Tibial artery (tissue), 4 donors: ENCODE measurements around the gene GJD2.

ENCODE experiments used
- DNase-seq, 2 donors: peaks; one replicate each; pipeline ENCODE4 v3.0.0-alpha.2; 2019
- H3K27ac ChIP-seq, 2 donors: fragments of 200-600 bp; sonication (generic) in 1 of 2; 1 replicate in 1 of 2; 2 replicates in 1 of 2; pipeline ENCODE4 v1.5.1; 2018 to 2019; ENCODE audit warnings: mild to moderate bottlenecking in 1 of 2
- H3K27me3 ChIP-seq, 2 donors: fragments of 200-600 bp; sonication (generic) in 1 of 2; one replicate each; pipeline versions ENCODE4 v1.5.1 to v1.6.0; 2016 to 2019
- H3K36me3 ChIP-seq, 3 donors: fragments of 200-600 bp; sonication (generic) in 2 of 3; one replicate each; pipeline ENCODE4 v1.5.1; 2016 to 2019; ENCODE audit warnings: mild to moderate bottlenecking in 2 of 3
- H3K4me1 ChIP-seq, 4 donors: fragments of 200-600 bp; sonication (generic) in 2 of 4; 1 replicate in 3 of 4; 2 replicates in 1 of 4; pipeline ENCODE4 v1.5.1; 2016 to 2019
- H3K4me3 ChIP-seq, 2 donors: fragments of 200-600 bp; sonication (generic) in 1 of 2; 1 replicate in 1 of 2; 2 replicates in 1 of 2; pipeline ENCODE4 v1.5.1; 2018 to 2019; ENCODE audit warnings: mild to moderate bottlenecking in 2 of 2
- H3K9me3 ChIP-seq, 3 donors: fragments of 200-600 bp; sonication (generic) in 1 of 3; one replicate each; pipeline ENCODE4 v1.5.1; 2016 to 2019
- intact Hi-C: fragments of 100-400 bp; cut with DNase I; formaldehyde crosslinking; loops from one replicate; pipeline ENCODE4 v1.15.0; 2023; ENCODE audit warnings: low total_unique reads
- TF ChIP-seq, protein P1 (sequence below), 2 experiments: fragments of 200-600 bp in 1 of 2; fragments of 450-650 bp in 1 of 2; IDR thresholded peaks; one replicate each; pipeline ENCODE4 v1.5.1; 2017 to 2019; ENCODE audit warnings: antibody characterized with exemption in 2 of 2, mild to moderate bottlenecking in 1 of 2, moderate library complexity in 1 of 2

Gene GJD2

DNA sequence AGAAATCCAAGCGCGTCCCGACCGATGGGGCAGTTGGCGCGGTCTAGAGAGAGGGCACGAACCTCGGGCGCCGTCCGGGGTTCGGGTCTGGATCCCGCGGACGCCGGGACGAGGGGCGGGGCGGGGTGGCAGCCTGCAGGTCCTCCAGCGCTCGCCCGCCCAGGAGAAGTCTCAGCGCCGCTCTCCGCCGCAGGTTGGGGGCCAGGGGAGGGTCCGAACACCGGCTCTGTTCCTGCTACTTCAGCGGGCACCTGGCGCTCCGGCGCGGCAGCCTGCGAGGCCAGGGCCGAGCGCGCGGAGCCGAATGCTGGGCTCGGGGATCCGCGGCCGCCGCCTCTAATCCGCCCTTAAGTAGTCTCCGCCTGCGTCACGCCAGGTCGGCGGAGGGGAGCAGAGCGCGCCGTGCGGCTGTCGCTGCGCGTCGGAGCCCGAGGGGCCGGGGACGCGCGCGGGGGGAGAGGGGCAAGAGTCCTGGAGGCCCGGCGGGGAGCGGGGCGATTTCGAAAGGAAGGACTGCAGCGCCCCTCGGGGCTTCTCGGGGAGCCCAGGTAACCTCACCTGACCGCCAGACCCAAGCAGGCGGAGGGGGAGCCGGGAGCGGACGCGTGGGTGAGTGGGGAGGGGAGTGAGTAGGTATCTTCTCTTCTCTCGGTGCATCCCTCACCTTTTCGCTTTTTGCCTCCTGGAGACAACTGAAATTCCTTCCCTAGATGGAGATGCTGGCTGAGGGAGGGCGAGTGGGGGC lies at the start of gene GJD2:
Gene GJD2 (minus strand): TSS at position 325 of the 745 bp plus-strand sequence. CDS start 510 bp downstream, outside the sequence.
- intact Hi-C loops, result no loop called here
- H3K4me3 ChIP-seq, result peak within 1 kb of the TSS; percentile 2 to 36
- H3K4me1 ChIP-seq, result peaks cover 0 to 16% (median 8%) of the 10 kb centered on the region in 4 donors
- no peak within 1 kb of the TSS for H3K27ac ChIP-seq
- TF ChIP-seq, protein P1, sequence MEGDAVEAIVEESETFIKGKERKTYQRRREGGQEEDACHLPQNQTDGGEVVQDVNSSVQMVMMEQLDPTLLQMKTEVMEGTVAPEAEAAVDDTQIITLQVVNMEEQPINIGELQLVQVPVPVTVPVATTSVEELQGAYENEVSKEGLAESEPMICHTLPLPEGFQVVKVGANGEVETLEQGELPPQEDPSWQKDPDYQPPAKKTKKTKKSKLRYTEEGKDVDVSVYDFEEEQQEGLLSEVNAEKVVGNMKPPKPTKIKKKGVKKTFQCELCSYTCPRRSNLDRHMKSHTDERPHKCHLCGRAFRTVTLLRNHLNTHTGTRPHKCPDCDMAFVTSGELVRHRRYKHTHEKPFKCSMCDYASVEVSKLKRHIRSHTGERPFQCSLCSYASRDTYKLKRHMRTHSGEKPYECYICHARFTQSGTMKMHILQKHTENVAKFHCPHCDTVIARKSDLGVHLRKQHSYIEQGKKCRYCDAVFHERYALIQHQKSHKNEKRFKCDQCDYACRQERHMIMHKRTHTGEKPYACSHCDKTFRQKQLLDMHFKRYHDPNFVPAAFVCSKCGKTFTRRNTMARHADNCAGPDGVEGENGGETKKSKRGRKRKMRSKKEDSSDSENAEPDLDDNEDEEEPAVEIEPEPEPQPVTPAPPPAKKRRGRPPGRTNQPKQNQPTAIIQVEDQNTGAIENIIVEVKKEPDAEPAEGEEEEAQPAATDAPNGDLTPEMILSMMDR (IDR thresholded peaks at IDR 0.05), result no peak
- H3K36me3 ChIP-seq, result no peaks in the 10 kb centered on the region
- no peak for DNase-seq
- no peaks in the 10 kb centered on the region for H3K9me3 ChIP-seq
- H3K27me3 ChIP-seq, result peaks cover 0 to 51% of the 10 kb centered on the region in 2 donors

DNA sequence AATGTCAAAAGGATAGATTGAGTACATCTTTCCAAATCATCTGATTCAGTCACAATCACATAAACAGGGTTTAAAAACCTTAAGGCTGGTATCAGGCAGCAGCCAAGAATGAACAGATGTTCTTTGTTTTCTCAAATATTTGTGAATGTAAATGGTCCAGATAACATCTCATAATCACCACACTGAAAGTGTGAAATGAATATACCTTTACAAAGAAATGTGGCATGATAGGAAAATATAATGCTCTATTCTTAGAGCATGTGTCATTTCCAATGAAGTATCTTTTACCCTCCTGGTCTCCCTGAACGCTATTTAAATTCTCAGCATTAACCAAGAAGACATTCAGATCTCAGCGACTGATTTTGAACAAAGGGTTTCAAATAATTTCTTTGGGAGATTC lies 49.3 kb upstream of the GJD2 start:
- intact Hi-C loops, result no loop called here
- Histone ChIP-seq H3K36me3 (no peaks in the 10 kb centered on the region), H3K27ac (no peak overlapping the region), H3K4me1 (peaks cover 0 to 20% (median 7%) of the 10 kb centered on the region in 4 donors), H3K9me3 (no peaks in the 10 kb centered on the region), H3K4me3 (no peak overlapping the region), H3K27me3 (no peaks in the 10 kb centered on the region)
- DNase-seq, result no peak
- TF ChIP-seq, protein P1 (IDR thresholded peaks at IDR 0.05), result no peak

DNA sequence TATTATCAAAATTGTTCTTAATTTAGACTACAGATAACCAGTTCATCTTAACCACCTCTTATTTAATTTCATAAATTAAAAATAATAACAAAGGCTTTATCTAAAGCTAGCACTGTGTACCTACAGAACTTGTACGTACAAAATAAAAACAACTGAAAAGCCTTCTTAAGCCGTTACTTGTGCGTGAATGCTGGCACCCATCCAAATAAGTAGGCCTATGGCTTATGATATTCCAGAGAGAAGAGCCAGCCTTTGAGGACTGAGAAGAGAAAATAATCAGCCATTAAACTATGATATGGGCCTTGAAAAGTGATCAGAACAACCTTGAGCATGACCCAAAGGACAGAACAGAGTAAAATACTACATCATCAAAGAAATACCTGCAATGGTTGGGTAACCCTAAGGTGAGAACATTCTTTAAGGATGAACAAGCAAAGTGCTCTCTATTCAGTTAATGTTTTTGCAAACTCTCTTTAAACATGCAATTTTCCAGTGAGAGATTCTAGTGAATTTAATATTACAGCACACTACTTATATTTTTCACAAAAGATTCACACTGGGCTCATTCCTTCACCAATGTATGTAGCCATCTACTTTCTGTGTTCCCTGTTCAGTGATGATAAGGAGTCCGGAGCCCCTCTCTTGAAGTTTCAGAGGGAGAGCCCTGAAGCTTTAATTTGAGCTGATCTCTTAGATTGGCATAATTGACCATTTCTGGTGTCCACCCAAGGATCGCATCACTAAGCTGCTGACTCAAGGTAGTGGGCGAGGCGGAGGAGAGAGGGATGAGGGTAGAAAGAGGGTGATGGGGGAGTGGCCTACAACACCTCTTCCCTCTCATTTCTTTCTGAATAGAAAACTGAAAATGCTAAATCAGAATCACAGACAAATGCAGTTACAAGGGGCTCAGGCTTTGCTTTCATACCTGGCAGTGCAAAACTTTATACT lies 48.3 kb upstream of the GJD2 start:
- Histone ChIP-seq H3K9me3 (no peaks in the 10 kb centered on the region), H3K4me1 (peaks cover 0 to 30% (median 11%) of the 10 kb centered on the region in 4 donors), H3K36me3 (no peaks in the 10 kb centered on the region), H3K27me3 (no peaks in the 10 kb centered on the region), H3K27ac (no peak overlapping the region), H3K4me3 (no peak overlapping the region)
- DNase-seq, result no peak
- intact Hi-C loops, result no loop called here
- TF ChIP-seq, protein P1 (IDR thresholded peaks at IDR 0.05), result no peak

DNA sequence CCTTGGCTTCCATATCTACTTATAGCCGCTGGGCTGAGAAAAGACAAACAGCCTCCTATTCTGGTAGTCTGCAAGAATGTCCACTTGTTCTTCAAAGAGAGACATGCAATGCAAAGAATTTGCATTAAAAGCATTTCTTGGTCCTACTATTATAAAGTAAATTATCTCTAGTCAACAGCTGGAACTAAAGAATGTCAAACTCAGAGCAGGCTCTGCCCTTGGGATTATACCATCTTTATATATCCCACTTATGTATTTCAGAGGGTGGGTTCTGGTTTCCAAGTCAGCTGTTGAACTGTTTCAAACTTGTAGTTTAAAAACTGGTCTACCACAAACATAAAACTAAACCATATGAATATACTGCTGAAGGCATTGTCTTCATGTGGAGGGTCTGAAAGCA lies 47.6 kb upstream of the GJD2 start:
- Histone ChIP-seq H3K27me3 (no peaks in the 10 kb centered on the region), H3K4me1 (peaks cover 0 to 30% (median 11%) of the 10 kb centered on the region in 4 donors), H3K36me3 (no peaks in the 10 kb centered on the region), H3K27ac (no peak overlapping the region), H3K4me3 (no peak overlapping the region), H3K9me3 (no peaks in the 10 kb centered on the region)
- intact Hi-C loops, result no loop called here
- TF ChIP-seq, protein P1 (IDR thresholded peaks at IDR 0.05), result no peak
- no peak for DNase-seq

DNA sequence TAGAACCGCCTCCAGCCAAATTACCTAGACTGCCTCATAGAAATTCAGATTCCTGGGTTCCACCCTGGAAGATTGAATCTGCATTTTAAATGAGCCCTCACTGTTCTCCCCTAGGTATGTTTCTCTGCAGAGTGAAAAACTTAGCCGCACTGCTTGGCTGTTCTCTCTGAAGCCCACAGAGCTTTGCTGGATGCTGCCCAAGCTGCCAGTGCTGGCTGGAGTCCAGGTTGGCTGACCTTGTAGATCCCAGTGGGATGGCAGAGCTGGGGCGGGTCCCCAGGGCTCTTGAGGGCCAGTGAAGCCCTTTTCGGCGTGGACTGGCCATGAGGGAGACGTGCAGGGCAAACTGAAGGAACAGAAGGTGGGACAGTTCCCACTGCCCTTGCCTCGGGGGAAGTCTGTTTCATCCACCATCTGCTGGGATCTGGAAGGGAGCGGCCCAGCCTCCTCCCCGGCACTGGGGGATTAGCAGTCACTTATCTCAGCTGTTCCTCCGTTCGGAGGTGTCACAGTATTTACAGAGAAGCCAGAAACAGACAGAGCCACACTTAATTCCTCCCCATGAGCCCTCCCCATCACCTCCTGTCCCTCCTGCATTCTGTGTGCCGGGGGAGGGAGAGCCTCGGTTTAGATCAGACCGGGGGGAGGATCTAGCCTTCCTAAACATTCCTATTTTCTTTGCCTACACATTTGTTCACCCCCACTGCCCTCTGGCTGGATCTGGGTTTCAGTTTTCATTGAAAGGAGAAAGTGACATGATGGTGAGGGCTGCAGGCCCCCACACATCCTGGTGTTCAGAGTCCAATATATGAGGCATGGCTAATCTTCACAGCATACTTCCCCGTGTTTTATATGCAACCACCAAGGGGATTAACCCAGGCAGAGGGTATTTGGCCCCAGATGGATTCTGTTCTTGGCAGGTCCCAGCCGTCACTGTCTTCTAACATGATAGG lies 44.6 kb upstream of the GJD2 start:
- Histone ChIP-seq H3K27ac (peak overlapping the region; percentile 70 to 81), H3K36me3 (no peaks in the 10 kb centered on the region), H3K4me3 (no peak overlapping the region), H3K4me1 (peaks cover 0 to 57% (median 30%) of the 10 kb centered on the region in 4 donors), H3K27me3 (no peaks in the 10 kb centered on the region), H3K9me3 (no peaks in the 10 kb centered on the region)
- peak; percentile 54 to 93 for DNase-seq
- TF ChIP-seq, protein P1 (IDR thresholded peaks at IDR 0.05), result no peak
- intact Hi-C loops, result loop anchor here (10.0 kb wide), 1 partner anchor 55 kb away; no protein-coding TSS in a partner anchor
